Activated T-helper 9 cell treated with anti-CD3 and anti-CD28 coated beads, Interleukin-2, amount 50 U/mL, for 16 hours (primary cell): ENCODE measurements around the gene DNHD1.
"Not testable (repeated sequence)": the region's sequence is repeated elsewhere in the genome, so short reads cannot be mapped to it uniquely, and the experiment has no call there.

Experiments used
- DNase-seq: peaks from one replicate; pipeline ENCODE4 v3.0.0-alpha.2; 2020; ENCODE audit warnings: low read depth

DNHD1 gene

GRCh38 chr11:6481012-6481923, 15.8 kb upstream of the DNHD1 start, which contains the start of the genes ARFIP2 and TIMM10B:
TSS of gene ARFIP2 (minus strand) at chr11:6481331. CDS start at chr11:6480421, 910 bp downstream.
TSS of gene TIMM10B (plus strand) at chr11:6481501. CDS start at chr11:6481517, 16 bp downstream.
- peak; percentile 96 for DNase-seq

- DNase-seq: no peak
These were observed 15.2 kb upstream of the DNHD1 start for GRCh38 chr11:6481924-6482275.

- DNase-seq: no peak
These were observed 14.6 kb upstream of the DNHD1 start for GRCh38 chr11:6482441-6482840.

DNA sequence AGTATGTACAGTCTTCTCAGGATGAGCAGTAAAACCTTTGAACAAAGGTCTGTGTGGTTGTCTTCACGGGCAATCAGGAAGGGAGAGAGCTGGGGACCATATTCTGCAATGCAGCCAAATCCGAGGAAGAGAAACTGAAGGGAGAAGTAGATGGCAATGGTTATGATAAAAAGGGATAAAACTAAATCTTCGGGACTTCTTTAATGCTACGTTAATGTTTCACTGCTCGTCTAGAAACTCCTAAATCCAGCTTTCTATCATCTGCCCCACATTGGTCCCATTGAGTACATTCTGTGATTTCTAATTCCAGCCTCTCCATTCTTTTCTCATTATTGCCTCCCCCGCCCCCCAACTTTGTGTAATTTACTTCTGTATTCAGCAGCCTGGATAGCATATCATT, 14.1 kb upstream of the DNHD1 start:
- DNase-seq: no peak

DNA sequence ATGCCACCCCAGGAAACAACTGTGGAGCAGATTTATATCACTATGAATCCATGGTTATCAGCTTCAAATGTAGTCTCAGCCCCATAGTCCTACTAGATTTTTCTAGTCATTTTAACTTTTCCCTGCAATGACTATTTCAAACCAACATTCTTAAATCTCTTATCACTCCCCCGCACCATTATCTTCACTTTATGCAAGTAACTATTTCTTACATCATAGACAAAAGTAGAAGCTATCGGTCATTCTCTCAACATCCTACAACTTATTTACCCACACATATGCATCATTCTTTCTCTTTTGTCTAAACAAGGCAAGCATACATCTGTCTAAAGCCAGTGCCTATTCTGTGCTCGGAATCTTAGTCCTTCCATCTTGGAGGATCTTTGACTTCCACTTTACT, 11.4 kb upstream of the DNHD1 start:
- DNase-seq: no peak

DNA sequence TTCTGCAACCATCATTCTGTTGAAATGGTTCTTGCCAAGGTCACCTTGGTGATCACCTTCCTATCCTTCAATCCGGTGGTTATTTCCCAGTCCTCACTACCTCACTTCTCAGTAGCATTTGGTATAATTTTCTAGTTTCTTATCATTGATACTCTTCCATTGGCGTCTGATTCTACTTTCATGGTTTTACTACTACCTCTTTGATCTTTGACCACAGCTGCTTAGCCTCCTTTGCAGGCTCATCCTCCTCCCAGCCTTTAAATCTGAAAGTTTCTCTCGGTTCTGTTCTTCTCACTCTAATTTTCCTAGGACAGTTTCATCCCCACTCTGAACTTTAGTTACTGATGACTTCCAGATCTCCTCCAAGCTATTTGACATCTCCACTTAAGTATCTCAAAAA, 10.8 kb upstream of the DNHD1 start:
- no peak for DNase-seq

DNA sequence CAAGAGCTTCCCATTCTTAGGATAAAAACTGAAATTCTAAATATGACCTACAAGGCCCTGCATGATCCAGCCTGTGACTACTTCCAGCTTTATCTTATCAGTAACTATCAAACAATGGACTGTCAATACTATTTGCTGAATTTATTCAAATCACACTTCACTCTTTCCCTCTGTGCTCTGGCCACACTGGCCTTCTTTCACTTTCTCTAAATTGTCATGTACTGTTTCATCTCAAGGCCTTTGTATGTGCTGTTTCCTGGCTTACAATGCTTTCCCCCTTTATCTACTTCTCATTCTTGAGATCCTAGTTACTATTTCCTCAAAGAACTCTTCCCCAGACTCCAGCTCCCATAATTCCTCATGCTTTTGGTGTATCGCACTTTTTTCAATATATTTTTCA, 10.1 kb upstream of the DNHD1 start:
- no peak for DNase-seq

GRCh38 chr11:6488342-6488741, 8.7 kb upstream of the DNHD1 start:
- no peak for DNase-seq

- no peak for DNase-seq
These were observed 8.3 kb upstream of the DNHD1 start for GRCh38 chr11:6488821-6489220.

DNA sequence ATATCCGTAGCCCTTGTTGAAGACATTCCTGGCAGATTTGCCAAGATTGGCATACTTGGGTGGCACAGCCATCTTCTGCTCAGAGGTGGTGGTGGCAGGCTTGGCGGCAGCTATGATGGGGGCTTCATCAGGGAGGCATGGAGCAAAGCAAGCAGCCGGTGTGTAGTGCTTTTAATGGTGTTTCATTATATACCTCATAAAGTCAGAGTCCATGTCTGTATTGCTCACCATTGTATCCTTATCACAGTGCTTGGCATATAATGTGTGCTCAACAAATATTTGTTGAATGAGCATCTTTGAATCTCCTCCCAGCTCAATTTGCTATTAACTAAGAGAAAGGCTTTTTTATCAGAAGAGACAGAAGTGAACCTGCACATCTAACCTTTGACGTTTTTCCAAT, 7.8 kb upstream of the DNHD1 start:
- no peak for DNase-seq

DNA sequence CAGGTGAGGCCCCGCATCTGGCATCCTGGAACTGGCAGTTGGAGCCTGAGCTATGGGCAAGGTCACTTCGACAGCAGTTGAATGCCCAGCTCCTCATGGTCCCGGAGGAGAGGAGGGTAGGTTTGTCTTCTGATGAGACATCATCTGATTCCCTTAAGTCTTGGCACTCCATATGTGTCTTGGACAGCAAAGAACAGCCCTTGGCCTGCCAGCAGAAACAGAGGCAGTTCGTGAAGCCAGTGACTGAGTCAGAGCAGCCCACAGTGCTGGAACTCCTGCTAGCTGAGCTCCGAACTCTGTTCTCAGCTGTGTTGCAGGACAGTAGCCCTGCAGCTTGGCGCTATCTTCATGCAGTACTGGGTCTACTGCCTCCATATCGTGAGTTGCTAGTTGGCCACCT, 1.0 kb downstream of the DNHD1 start:
- DNase-seq: no peak

DNA sequence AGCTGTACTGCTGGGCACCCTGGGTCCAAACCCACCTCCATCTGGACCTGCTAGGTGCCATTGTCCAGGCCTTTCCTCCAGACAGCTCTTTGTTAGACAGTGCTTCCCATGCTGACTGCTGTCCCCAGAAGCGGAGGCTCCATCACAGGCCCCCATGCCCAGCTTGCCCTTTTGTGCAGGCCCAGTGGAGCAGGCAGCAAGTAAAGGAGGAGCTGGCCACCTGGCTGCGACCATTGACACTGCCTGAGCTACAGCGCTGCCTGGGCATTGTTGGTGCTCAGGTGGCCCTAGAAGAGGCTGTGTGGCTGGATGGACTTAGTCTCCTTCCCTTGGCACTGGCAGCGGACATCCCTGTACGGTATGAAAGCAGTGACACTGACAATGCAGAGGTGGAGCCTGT, 1.5 kb downstream of the DNHD1 start:
- no peak for DNase-seq

- no peak for DNase-seq
These were observed 5.3 kb downstream of the DNHD1 start for GRCh38 chr11:6502382-6502781.

GRCh38 chr11:6504166-6504565, 7.1 kb downstream of the DNHD1 start:
- no peak for DNase-seq

DNA sequence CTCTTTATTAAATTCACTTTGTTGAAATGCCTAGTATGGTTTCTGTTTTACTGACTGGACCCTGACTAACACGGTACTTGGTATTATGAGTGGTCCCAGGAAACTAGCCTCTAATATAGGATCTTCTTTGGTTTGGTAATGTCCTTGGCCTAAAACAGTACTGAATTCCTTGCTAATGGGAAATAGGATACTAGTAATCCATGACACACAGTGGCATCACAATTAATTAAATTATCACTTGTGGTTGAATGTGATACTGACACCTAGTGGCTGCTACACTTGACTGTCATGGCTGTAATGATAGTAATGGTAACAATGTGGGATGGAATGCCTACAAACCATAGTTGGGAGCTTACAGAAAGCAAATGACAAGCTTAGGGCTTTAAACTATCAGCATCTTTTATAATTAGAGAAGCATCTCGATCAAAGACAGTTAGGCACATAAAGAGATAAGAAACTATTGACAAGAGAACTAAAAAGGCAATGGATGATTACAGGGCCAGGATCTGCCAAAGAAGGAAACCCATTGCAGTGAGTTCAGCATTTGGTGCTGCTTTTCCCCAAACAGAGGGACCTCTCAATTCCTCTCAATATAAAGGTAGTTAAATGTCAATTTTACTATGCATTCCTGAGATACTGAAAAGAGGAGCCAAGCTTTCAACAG, 8.6 kb downstream of the DNHD1 start:
- DNase-seq: no peak

DNA sequence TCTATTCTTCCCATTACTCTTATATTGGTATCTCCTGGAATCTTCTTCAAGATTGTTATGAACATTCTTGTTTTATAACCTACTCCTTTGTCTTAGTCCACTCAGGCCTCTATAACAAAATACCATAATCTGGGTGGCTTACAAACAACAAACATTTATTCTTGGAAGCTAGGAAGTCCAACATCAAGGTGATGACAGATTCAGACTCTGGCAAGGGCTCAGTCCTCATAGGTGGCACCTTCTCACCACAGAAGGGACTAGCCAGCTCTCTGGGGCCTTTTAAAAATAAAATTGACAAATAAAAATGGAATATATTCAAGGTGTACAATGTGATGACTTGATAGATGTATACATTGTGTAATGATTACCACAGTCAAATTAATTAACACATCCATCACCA, 19.8 kb downstream of the DNHD1 start:
- no peak for DNase-seq

DNA sequence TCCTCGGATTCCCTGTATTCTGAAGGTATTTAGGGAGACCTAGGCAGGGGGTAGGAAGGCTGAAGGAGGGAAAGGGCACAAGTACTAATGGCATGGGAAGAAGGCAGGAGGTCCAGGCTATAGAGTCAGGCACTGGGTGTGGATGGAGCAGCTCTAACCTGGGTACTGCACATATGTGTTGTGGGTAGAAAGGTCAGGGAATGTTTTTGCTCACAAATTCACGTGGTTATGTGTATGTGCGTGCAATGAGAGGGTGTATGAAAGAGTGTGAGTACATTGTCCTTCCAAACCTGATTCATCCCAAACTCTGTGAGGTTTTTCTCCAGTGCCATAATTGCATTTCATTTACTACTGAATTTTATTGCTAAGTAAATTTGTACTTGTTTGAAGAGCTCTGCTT, 23.2 kb downstream of the DNHD1 start:
- DNase-seq: no peak

GRCh38 chr11:6521946-6522345, 24.9 kb downstream of the DNHD1 start:
- not testable (repeated sequence) for DNase-seq

GRCh38 chr11:6523253-6523652, 26.2 kb downstream of the DNHD1 start:
- no peak for DNase-seq

DNA sequence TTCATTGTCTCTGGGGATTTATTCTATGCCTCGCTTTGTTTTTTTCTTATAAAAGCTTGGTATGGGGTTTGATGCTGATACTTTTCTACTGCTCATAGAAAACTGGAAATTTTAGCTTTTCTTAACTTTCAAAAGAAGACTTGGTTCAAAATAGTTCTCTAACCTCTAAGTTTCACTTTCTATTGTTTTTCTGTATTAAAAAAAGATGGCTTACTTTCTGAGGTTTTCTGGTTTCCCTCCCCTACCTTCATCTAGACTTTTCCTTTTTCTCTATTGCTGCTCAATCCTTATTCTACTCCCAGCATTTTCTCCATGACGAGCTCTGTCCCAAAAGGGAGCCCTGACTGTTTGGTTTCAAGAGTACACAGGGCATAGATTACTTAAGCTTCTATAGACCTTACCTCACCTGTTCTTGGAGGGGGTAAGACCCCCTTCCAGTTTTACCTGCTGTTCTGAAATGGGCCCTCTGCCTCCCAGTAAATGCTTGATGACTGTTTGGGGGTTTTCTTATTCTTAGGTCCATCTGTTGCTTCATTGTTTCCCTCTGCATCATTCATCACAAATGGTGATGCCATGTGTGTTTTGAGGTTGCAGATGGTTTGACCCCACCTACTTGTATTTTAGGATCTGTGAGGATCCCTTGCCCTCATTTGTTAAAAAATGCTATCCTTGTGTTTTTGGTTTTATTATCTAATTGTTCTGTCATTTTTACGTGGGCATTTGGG, 29.5 kb downstream of the DNHD1 start:
- DNase-seq: no peak

GRCh38 chr11:6529266-6529665, 32.2 kb downstream of the DNHD1 start:
- DNase-seq: no peak

DNA sequence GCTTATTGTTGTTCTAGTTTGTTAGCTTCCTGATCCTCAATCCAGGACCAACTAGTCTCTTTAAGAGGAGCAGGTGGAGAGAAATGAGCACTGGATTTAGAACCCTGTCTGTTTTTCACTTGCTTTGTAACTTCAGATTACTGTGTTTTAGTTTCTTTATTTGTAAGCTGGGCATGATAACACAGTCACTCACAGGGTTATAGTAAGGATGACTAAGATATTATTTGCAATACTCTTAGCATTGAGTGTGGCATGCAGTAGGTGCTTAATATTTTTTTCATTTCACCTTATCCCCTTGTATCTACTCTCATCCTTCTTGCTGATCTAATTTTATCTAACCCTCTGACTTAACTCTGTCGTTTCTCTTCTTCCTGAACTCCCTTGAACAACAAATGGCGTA, 33.8 kb downstream of the DNHD1 start:
- DNase-seq: no peak

- DNase-seq: no peak
These were observed 34.2 kb downstream of the DNHD1 start for GRCh38 chr11:6531267-6531752.
